ENCODE results near the gene CDC37L1. TPM values are rescaled to one million over a fixed set of nuclear protein-coding genes. Genes with fewer than 3 reads are reported as not detected.
A peak's percentile ranks its signal among the peaks of the same experiment; 100 is the strongest.

The CDC37L1 gene
- total RNA-seq, 4 donors from 2014 or later, result 12.0 to 28.7 (median 20.0) TPM

DNA sequence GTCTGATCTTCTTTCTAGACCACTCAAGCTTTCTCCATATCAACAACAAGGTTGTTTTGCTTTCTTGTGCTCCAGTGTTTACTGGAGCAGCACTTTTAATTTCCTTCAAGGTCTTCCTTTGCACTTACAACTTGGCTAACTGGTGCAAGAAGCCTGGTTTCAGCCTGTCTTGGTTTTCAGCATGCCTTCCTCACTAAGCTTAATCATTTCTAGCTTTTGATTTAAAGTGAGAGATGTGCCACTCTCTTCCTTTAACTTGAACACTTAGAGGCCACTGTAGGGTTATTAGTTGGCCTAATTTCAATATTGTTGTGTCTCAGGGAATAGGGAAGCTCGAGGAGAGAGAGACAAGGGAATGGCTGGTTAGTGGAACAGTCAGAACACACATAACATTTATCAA, 48.2 kb downstream of the CDC37L1 start:
- in situ Hi-C loops (cut with MboI; ENCODE audit: low pct_ligation_motif_present in 1 of 4, low pct_unique_long_range_greater_than_20kb in 1 of 4, low sequenced_read_pairs in 3 of 4), result no loop called here
- Histone ChIP-seq H3K36me3 (peaks cover 0 to 3% (median 0%) of the 10 kb centered on the region in 4 donors), H3K9me3 (no peaks in the 10 kb centered on the region), H3K27me3 (no peaks in the 10 kb centered on the region), H3K4me1 (no peaks in the 10 kb centered on the region), H3K27ac (no peak overlapping the region), H3K4me3 (no peak overlapping the region)
- TF ChIP-seq, protein P1, sequence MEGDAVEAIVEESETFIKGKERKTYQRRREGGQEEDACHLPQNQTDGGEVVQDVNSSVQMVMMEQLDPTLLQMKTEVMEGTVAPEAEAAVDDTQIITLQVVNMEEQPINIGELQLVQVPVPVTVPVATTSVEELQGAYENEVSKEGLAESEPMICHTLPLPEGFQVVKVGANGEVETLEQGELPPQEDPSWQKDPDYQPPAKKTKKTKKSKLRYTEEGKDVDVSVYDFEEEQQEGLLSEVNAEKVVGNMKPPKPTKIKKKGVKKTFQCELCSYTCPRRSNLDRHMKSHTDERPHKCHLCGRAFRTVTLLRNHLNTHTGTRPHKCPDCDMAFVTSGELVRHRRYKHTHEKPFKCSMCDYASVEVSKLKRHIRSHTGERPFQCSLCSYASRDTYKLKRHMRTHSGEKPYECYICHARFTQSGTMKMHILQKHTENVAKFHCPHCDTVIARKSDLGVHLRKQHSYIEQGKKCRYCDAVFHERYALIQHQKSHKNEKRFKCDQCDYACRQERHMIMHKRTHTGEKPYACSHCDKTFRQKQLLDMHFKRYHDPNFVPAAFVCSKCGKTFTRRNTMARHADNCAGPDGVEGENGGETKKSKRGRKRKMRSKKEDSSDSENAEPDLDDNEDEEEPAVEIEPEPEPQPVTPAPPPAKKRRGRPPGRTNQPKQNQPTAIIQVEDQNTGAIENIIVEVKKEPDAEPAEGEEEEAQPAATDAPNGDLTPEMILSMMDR (IDR thresholded peaks at IDR 0.05), result no peak
- TF ChIP-seq POLR2A (IDR thresholded peaks at IDR 0.05) (no peak), POLR2AphosphoS5 (IDR thresholded peaks at IDR 0.05) (no peak), EP300 (IDR thresholded peaks at IDR 0.05; ENCODE audit: low read depth) (no peak)
- WGBS, 2 donors (ENCODE audit: low coverage in 1 of 2), result 62 to 86% methylated on average over 1 of the region's 1 CpG
- DNase-seq, result no peak
- intact Hi-C loops (cut with DNase I; ENCODE audit: low total_unique reads), result no loop called here

DNA sequence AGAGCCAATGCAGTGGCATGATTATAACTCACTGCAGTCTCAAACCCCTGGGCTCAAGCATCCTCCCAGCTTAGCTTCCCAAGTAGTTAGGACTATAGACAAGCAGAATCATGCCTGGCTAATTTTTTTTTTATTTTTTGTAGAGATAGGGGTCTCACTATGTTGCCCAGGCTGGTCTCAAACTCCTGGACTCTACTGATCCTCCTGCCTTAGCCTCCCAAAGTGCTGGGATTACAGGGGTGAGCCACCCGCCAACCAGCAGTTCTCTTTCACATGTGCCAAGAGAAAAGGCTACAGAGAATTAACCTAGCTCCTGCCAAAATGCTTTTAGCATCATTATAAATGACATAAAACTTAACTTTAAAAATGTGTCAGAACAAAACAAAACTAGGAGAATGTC, 53.5 kb downstream of the CDC37L1 start:
- in situ Hi-C loops (cut with MboI; ENCODE audit: low pct_ligation_motif_present in 1 of 4, low pct_unique_long_range_greater_than_20kb in 1 of 4, low sequenced_read_pairs in 3 of 4), result no loop called here
- Histone ChIP-seq H3K27me3 (no peaks in the 10 kb centered on the region), H3K27ac (no peak overlapping the region), H3K36me3 (no peaks in the 10 kb centered on the region), H3K4me3 (no peak overlapping the region), H3K4me1 (peaks cover 3 to 13% (median 3%) of the 10 kb centered on the region in 4 donors), H3K9me3 (no peaks in the 10 kb centered on the region)
- 94 to 100% methylated on average over 1 of the region's 1 CpG for WGBS, 2 donors (ENCODE audit: low coverage in 1 of 2)
- TF ChIP-seq POLR2AphosphoS5 (IDR thresholded peaks at IDR 0.05), result no peak
- intact Hi-C loops (cut with DNase I; ENCODE audit: low total_unique reads), result no loop called here
- DNase-seq, result no peak

DNA sequence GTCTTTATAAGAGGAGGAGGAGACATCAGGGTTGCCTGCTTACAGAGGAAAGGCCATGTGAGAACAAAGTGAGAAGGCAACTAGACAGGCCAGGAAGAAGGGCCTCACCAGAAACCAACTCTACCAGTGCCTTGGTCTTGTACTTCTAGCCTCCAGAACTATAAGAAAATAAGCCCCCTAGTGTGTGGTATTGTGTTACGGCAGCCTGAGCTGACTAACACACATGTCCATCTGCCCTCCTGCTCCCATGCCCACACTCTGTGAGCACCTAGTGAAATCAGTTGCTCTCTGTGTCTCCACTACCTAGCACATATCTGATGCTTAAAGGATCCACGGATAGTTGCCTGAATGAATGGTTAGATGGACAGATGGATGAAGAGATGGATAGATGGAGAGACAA, 54.8 kb downstream of the CDC37L1 start:
- Histone ChIP-seq H3K9me3 (no peaks in the 10 kb centered on the region), H3K4me3 (no peak overlapping the region), H3K27me3 (no peaks in the 10 kb centered on the region), H3K36me3 (no peaks in the 10 kb centered on the region), H3K4me1 (peaks cover 9 to 25% (median 13%) of the 10 kb centered on the region in 4 donors), H3K27ac (no peak overlapping the region)
- intact Hi-C loops (cut with DNase I; ENCODE audit: low total_unique reads), result no loop called here
- DNase-seq, result no peak
- WGBS, 2 donors (ENCODE audit: low coverage in 1 of 2), result 100% methylated on average over 2 of the region's 2 CpGs; no CpG with 5 or more reads in 1 of the 2 donors
- in situ Hi-C loops (cut with MboI; ENCODE audit: low pct_ligation_motif_present in 1 of 4, low pct_unique_long_range_greater_than_20kb in 1 of 4, low sequenced_read_pairs in 3 of 4), result no loop called here
- TF ChIP-seq POLR2A (IDR thresholded peaks at IDR 0.05), result no peak
- TF ChIP-seq POLR2AphosphoS5 (IDR thresholded peaks at IDR 0.05), result no peak
- TF ChIP-seq, protein P1 (IDR thresholded peaks at IDR 0.05), result no peak
- TF ChIP-seq EP300 (IDR thresholded peaks at IDR 0.05; ENCODE audit: low read depth), result no peak

DNA sequence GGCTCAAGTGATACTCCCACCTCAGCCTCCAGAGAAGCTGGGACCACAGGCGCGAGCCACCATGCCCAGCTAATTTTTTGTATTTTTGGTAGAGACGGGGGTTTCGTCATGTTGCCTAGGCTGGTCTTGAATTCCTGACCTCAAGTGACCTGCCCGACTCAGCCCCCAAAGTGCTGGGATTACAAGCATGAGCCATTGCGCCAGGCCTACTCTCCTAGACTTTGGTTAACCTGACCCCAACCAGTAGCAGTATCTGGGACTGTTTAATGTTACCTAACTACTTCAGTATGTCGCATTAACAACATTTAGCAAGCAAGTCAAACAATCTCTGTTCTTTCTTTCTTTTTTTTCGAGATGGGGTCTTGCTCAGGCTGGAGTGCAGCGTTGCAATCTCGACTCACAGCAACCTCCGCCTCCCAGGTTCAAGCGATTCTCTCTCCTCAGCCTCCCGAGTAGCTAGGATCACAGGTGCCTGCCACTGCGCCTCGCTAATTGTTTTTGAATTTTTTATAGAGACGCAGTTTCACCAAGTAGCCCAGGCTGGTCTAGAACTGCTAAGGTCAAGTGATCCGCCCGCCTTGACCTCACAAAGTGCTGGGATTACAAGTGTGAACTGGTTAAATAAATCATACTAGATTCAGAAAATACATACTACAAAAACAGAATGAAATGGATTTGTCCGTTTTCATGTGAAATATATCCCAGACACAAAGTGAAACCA, 59.7 kb downstream of the CDC37L1 start:
- Histone ChIP-seq H3K4me3 (peak overlapping the region; percentile 54 to 84 (median 81)), H3K4me1 (peaks cover 18 to 35% (median 24%) of the 10 kb centered on the region in 4 donors), H3K9me3 (no peaks in the 10 kb centered on the region), H3K36me3 (no peaks in the 10 kb centered on the region), H3K27ac (peak overlapping the region; percentile 93 to 98 (median 96)), H3K27me3 (no peaks in the 10 kb centered on the region)
- no peak for TF ChIP-seq EP300 (IDR thresholded peaks at IDR 0.05; ENCODE audit: low read depth)
- no peak for TF ChIP-seq POLR2A (IDR thresholded peaks at IDR 0.05)
- TF ChIP-seq, protein P1 (IDR thresholded peaks at IDR 0.05), result no peak
- no peak for TF ChIP-seq POLR2AphosphoS5 (IDR thresholded peaks at IDR 0.05)
- in situ Hi-C loops (cut with MboI; ENCODE audit: low pct_ligation_motif_present in 1 of 4, low pct_unique_long_range_greater_than_20kb in 1 of 4, low sequenced_read_pairs in 3 of 4) (no loop called here), intact Hi-C loops (cut with DNase I; ENCODE audit: low total_unique reads) (no loop called here)
- DNase-seq, result no peak
- WGBS, 2 donors (ENCODE audit: low coverage in 1 of 2), result 60 to 64% methylated on average over 8 to 19 of the region's 19 CpGs

Data from transverse colon (tissue), 4 donors.